Measurements from ENCODE around the gene FAP.

FAP gene

GRCh38 chr2:162152147-162152546 lies 91.1 kb downstream of the FAP start, which contains the start of gene GCG:
TSS of gene GCG (minus strand) at chr2:162152247. CDS start at chr2:162149178, 3,069 bp downstream.
- Mint-ChIP-seq H3K27ac (no peak within 1 kb of the TSS), H3K36me3 (ENCODE audit: low read depth) (no peaks in the 10 kb centered on the region), H3K27me3 (peaks cover 37% of the 10 kb centered on the region)

GRCh38 chr2:162149940-162150339 lies 93.3 kb downstream of the FAP start:
- H3K4me3 Mint-ChIP-seq = no peak overlapping the region
- peaks cover 4% of the 10 kb centered on the region for H3K4me1 Mint-ChIP-seq (ENCODE audit: low read depth)
- no peaks in the 10 kb centered on the region for H3K9me3 Mint-ChIP-seq
- DNase-seq = no peak
- H3K36me3 Mint-ChIP-seq (ENCODE audit: low read depth) = no peaks in the 10 kb centered on the region
- no peak overlapping the region for H3K27ac Mint-ChIP-seq
- H3K27me3 Mint-ChIP-seq = peaks cover 50% of the 10 kb centered on the region

More at GRCh38 chr2:162152147-162152546, 91.1 kb downstream of the FAP start, which contains the start of gene GCG:
- Mint-ChIP-seq H3K9me3 (no peaks in the 10 kb centered on the region), H3K4me1 (ENCODE audit: low read depth) (peaks cover 4% of the 10 kb centered on the region), H3K4me3 (no peak within 1 kb of the TSS)
- DNase-seq = no peak

GRCh38 chr2:162149466-162149865 lies 93.8 kb downstream of the FAP start:
- no peak for DNase-seq
- H3K36me3 Mint-ChIP-seq (ENCODE audit: low read depth) = no peaks in the 10 kb centered on the region
- no peaks in the 10 kb centered on the region for H3K9me3 Mint-ChIP-seq
- no peak overlapping the region for H3K27ac Mint-ChIP-seq
- H3K4me1 Mint-ChIP-seq (ENCODE audit: low read depth) = peaks cover 4% of the 10 kb centered on the region
- H3K4me3 Mint-ChIP-seq = no peak overlapping the region
- peaks cover 46% of the 10 kb centered on the region for H3K27me3 Mint-ChIP-seq

- no peak overlapping the region for H3K4me3 Mint-ChIP-seq
- H3K27ac Mint-ChIP-seq = no peak overlapping the region
- no peaks in the 10 kb centered on the region for H3K9me3 Mint-ChIP-seq
- H3K27me3 Mint-ChIP-seq = peaks cover 47% of the 10 kb centered on the region
- DNase-seq = no peak
- H3K36me3 Mint-ChIP-seq (ENCODE audit: low read depth) = no peaks in the 10 kb centered on the region
- H3K4me1 Mint-ChIP-seq (ENCODE audit: low read depth) = peaks cover 3% of the 10 kb centered on the region
Measured at GRCh38 chr2:162148956-162149355, 94.3 kb downstream of the FAP start.

GRCh38 chr2:162143969-162144368 lies 99.3 kb downstream of the FAP start:
- H3K27ac Mint-ChIP-seq = no peak overlapping the region

GRCh38 chr2:162138310-162138709 lies 104.9 kb downstream of the FAP start:
- Mint-ChIP-seq H3K4me1 (ENCODE audit: low read depth) (no peaks in the 10 kb centered on the region), H3K36me3 (ENCODE audit: low read depth) (no peaks in the 10 kb centered on the region), H3K27me3 (peaks cover 17% of the 10 kb centered on the region), H3K9me3 (no peaks in the 10 kb centered on the region), H3K27ac (no peak overlapping the region), H3K4me3 (no peak overlapping the region)
- DNase-seq = no peak

More at GRCh38 chr2:162143969-162144368, 99.3 kb downstream of the FAP start:
- Mint-ChIP-seq H3K36me3 (ENCODE audit: low read depth) (no peaks in the 10 kb centered on the region), H3K27me3 (peaks cover 41% of the 10 kb centered on the region), H3K4me1 (ENCODE audit: low read depth) (no peaks in the 10 kb centered on the region), H3K9me3 (no peaks in the 10 kb centered on the region), H3K4me3 (no peak overlapping the region)
- no peak for DNase-seq

- Mint-ChIP-seq H3K36me3 (ENCODE audit: low read depth) (no peaks in the 10 kb centered on the region), H3K27me3 (no peaks in the 10 kb centered on the region), H3K9me3 (peaks cover 2% of the 10 kb centered on the region), H3K4me3 (no peak overlapping the region), H3K4me1 (ENCODE audit: low read depth) (peaks cover 16% of the 10 kb centered on the region), H3K27ac (no peak overlapping the region)
- no peak for DNase-seq
Measured at GRCh38 chr2:162127422-162127821, 115.8 kb downstream of the FAP start.

GRCh38 chr2:162126527-162126926 lies 116.7 kb downstream of the FAP start:
- H3K9me3 Mint-ChIP-seq = peaks cover 2% of the 10 kb centered on the region
- H3K27ac Mint-ChIP-seq = no peak overlapping the region
- DNase-seq = no peak
- H3K27me3 Mint-ChIP-seq = no peaks in the 10 kb centered on the region
- peaks cover 16% of the 10 kb centered on the region for H3K4me1 Mint-ChIP-seq (ENCODE audit: low read depth)
- no peaks in the 10 kb centered on the region for H3K36me3 Mint-ChIP-seq (ENCODE audit: low read depth)
- no peak overlapping the region for H3K4me3 Mint-ChIP-seq

- Mint-ChIP-seq H3K36me3 (ENCODE audit: low read depth) (no peaks in the 10 kb centered on the region), H3K27ac (no peak overlapping the region), H3K4me1 (ENCODE audit: low read depth) (peaks cover 16% of the 10 kb centered on the region), H3K27me3 (no peaks in the 10 kb centered on the region), H3K4me3 (no peak overlapping the region), H3K9me3 (peaks cover 2% of the 10 kb centered on the region)
- no peak for DNase-seq
Measured at GRCh38 chr2:162126111-162126519, 117.1 kb downstream of the FAP start.

GRCh38 chr2:162125138-162125537 lies 118.1 kb downstream of the FAP start:
- H3K9me3 Mint-ChIP-seq = no peaks in the 10 kb centered on the region
- H3K4me3 Mint-ChIP-seq = no peak overlapping the region
- H3K27me3 Mint-ChIP-seq = no peaks in the 10 kb centered on the region
- H3K4me1 Mint-ChIP-seq (ENCODE audit: low read depth) = peaks cover 16% of the 10 kb centered on the region
- no peaks in the 10 kb centered on the region for H3K36me3 Mint-ChIP-seq (ENCODE audit: low read depth)
- DNase-seq = no peak
- no peak overlapping the region for H3K27ac Mint-ChIP-seq

- Mint-ChIP-seq H3K36me3 (ENCODE audit: low read depth) (no peaks in the 10 kb centered on the region), H3K4me1 (ENCODE audit: low read depth) (peaks cover 16% of the 10 kb centered on the region), H3K9me3 (no peaks in the 10 kb centered on the region), H3K4me3 (no peak overlapping the region), H3K27me3 (no peaks in the 10 kb centered on the region), H3K27ac (no peak overlapping the region)
- no peak for DNase-seq
Measured at GRCh38 chr2:162123806-162124758, 119.2 kb downstream of the FAP start.
